Astrocyte of the hippocampus (primary cell): ENCODE data around the gene FNDC5.
A peak's percentile ranks its signal among the peaks of the same experiment; 100 is the strongest.

Experiments
- DNase-seq: peaks from one replicate; pipeline ENCODE4 v3.0.0; 2011; ENCODE audit warnings: low read depth, low spot score

Gene FNDC5

DNA sequence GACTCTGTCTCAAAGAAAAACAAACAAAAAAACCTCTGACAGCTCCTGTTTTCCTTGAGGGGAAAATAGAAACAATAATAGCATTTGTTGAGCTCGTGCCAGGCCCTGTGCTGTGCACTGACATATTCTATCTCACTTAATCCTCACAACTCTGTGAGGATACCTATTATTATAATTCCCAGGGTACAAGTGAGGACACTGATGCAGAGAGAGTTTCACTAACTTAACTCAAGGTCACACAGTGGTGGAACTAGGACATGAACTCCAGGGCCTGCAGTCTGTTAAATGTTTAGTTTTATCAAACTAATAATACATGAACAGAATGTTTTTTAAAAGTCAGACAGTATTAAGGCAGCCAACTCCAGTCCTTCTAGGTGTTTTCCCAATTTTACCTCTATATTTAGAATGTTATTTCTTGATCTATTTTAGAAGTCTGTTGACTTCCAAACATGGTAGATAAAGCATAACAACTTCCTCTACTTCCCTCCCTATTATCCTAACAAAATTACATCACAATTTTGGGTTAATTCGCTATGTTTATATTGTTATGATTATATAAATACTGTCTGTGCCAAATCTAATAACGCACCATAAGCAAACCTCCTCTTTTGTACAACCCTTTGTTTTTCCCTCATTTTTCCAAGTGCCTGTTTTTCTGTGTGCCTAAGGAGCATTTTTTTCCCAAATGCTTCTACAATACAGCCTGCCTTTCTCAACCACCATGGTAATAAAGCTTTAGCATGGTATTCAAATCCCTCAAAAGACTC, 4.9 kb downstream of the FNDC5 start:
- DNase-seq: no peak

- no peak for DNase-seq
Measured at GRCh38 chr1:32864375-32865019, 6.2 kb downstream of the FNDC5 start.

DNA sequence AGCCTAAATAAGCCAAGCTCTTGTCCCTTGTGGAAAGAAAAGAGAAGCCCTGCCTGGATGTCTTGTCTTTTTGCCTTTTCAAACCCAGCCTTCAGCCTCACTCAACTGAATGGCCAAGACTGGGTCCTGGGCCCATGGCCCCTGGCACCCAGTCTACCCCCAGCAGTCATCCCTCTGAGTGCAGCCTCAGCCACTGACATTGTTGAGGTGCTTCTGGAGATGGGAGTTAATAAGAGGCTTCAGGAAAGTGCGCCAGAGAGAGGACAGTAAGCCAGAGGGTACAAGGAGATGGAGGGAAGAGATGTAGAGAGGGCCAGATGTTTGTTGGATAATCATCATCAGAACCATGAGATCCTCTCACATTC, 6.8 kb downstream of the FNDC5 start:
- no peak for DNase-seq

DNA sequence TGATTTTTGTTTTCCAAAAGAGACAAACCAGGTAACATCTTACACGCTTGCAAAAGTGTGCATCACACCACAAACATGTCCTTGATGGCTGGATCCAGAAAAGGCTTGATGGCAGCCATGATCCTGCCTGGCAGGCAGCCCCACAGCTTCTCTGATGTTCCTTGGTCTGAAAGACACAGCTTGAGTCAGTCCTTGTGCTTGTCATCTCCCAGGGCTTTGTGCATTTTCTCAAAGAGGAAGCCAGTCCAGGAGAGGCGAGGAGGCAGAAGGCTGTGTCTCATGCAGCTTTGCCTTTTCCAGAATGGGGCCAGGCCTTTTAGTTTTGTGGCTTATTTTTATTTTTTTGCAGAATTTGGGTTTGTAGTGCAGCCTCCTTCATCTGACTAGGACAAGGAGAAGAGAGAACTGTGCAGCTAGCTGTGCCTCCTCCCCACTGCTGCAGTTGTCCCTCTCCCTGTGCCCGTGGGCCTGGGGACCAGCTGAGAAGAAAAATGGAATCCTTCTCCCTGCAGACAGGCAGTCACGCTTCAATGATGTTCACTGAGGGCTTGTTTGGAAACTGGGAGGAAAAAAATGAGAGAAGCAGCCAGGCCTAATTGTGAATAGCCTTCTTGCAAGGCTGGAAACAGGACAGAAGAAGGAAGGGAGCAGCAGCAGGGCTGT, 7.4 kb downstream of the FNDC5 start:
- no peak for DNase-seq

GRCh38 chr1:32861904-32862695, 8.6 kb downstream of the FNDC5 start:
- DNase-seq: no peak

DNA sequence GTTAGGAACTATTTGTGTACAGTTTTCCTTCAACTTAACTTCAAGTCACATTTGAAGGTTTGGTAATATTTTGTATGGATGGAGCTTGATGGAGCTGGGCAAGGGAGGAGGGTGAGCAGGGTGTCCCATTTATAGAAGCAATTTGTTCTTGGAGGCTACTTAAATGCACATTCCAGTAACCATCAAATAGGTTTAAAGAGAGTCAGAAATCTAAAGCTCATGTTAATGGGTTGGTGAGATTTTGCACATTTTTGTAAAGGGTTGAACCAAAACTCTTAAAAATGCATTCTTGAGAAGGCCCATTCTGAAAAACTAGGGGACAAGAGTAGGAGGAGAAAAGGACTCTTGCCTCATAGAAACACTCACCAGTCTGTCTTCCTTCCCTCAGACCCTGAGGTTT, 10.1 kb downstream of the FNDC5 start:
- DNase-seq: no peak

- no peak for DNase-seq
Measured at GRCh38 chr1:32859915-32860314, 10.8 kb downstream of the FNDC5 start.

- DNase-seq: no peak
Measured at GRCh38 chr1:32858791-32859190, 11.9 kb downstream of the FNDC5 start.

GRCh38 chr1:32858136-32858535, 12.6 kb downstream of the FNDC5 start:
- DNase-seq: no peak

GRCh38 chr1:32855861-32856617, 14.7 kb downstream of the FNDC5 start:
- no peak for DNase-seq

- DNase-seq: no peak
Measured at GRCh38 chr1:32848354-32849063, 22.2 kb downstream of the FNDC5 start.

DNA sequence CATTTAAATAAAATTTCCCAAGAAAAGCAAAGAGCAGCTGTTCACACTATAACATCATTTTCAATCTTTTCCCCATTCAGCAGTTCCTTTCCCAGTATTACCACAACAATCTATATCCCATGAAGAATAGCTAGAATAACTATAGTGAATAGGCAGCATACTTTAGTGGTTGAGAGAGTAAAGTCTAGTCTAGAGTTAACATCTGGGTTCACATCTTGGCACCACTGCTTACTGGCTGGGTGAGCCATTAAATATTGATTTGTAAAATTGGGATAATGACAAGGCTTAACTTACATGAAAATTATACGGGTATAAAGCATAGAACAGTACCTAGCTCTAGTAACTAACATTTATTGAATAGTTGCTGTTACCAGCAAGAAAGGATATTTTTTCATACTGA, 38.8 kb downstream of the FNDC5 start:
- no peak for DNase-seq

DNA sequence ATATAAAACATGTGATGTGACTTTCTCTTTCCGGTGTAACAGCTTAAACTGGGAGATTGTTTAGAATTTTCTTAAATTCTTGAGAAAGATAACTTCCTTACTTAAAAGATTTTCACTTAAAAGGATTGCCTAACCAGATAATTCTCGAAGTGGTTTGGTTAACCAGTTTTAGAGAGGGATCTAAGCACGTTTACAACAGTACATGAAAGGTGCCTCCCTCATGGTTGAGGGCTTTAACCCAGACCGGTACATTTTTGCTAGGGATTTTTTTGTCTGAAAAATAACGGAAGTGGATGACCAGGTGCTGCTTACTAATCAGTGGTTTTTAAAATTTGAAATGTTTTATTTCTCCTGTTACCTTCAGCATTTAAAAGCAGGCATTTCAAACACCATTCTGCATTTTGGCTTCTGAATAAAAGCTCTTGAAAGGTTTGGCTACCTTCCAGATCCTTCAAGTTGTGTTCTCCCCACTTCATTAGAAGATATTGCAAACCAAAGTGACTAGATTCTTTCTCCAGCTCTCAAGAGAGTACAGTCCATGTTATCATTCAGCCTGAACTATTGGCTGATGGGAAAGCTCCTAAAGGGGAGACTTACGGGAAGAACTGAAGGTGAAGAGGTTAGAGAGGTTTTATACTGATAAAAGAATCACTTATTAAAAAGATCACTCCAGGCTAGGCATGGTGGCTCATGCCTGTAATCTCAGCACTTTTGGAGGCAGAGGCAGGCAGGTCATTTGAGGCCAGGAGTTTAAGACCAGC, 40.4 kb downstream of the FNDC5 start:
- DNase-seq: peak; percentile 8

- DNase-seq: peak; percentile 10
Measured at GRCh38 chr1:32828341-32828740, 42.4 kb downstream of the FNDC5 start.

DNA sequence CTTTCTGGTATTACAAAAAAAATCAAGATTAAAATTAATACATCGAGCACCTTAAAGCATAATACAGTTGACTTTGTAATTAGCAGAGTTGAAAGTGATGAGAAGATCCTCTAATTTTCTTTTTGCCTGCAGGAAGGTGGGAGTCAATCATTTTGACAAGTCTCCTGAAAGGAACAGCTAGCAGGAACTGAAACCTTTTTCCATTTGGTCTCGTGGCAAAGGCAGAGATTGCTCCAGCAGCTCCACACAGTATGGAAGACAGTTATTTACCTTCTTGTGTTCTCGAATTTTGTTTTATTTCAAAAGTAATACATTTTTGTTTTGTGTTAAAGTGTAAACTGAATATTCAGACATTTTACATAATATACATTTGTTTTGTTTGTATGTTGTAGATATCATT, 45.5 kb downstream of the FNDC5 start:
- no peak for DNase-seq

DNA sequence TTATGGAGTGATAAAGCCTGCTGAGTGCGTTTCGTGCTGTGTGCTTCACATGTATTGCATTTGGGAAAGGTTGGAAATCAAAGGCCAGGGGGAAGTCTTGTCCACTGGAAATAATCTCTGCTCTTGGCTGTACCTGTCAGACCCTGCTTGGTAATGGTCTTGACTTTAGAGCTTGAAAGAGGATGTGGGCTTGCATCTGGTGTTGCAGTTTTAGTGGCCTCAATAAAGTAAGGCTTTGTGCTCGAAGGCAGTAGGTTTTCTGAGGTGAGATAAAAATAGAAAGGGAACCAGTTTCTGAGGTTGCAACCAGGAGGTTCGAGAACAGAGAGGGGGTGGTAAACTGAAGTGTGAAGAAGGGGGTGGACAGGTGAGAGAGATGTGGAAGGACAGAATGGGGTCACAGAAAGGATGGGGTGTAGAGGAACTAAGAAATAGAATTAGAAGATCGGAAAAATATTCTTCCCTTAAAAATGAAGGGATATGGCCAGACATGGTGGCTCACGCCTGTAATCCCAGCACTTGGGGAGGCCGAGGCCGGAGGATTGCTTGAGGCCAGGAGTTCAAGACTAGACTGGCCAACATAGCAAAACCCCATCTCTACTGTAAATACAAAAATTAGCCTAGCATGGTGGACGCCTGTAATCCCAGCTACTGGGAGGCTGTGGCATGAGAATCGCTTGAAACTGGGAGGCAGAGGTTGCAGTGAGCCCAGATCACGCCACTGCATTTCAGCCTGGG, 51.7 kb downstream of the FNDC5 start:
- DNase-seq: no peak

- DNase-seq: peak; percentile 74
Measured at GRCh38 chr1:32817815-32818786, 52.6 kb downstream of the FNDC5 start.

DNA sequence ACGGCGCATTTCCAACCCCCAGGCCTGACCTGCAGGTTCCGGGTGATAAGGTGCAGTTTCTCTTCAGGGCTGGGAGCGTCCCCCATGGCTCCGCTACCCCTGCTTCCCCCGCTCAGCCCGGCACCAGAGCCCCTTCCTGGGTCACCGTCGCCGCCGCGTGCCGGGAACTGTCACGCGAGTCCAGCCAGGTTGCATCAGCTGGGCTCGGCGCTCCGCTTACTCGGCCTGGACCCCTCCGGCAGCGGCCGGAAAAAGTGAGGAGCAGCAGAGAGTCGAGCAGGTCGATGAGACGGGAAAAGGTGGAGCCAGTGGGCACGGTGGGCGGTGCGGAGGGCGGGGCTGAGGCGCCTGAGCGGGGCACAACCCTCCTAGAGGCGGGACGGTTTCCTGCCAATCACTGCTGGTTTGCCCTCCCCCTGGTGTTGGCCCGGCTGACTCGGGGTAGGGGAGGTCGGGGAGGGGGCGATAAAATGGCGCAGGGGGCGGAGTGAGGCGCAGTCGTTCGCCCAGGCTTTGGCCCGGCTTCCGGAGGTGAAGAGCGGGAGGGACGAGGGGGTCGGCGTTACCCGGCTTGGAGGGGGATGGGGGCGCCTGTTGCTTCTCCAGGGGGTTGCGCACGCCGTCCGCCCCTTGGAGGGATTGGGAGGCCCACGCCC, 53.4 kb downstream of the FNDC5 start, which contains the start of the genes S100PBP and YARS1:
S100PBP (plus strand) TSS at position 495 of the 656 bp plus-strand sequence. CDS start 8,447 bp downstream, outside the sequence.
YARS1 (minus strand) TSS at position 200 of the 656 bp plus-strand sequence; CDS start at position 86, 114 bp downstream.
- DNase-seq: peak; percentile 100
